ENCODE data around the gene NBDY. TPM values are rescaled to one million over a fixed set of nuclear protein-coding genes. Genes with fewer than 3 reads are reported as not detected.

Gene NBDY
- total and polyA plus RNA-seq, 5 donors = 19.3 to 36.8 (median 32.9) TPM

DNA sequence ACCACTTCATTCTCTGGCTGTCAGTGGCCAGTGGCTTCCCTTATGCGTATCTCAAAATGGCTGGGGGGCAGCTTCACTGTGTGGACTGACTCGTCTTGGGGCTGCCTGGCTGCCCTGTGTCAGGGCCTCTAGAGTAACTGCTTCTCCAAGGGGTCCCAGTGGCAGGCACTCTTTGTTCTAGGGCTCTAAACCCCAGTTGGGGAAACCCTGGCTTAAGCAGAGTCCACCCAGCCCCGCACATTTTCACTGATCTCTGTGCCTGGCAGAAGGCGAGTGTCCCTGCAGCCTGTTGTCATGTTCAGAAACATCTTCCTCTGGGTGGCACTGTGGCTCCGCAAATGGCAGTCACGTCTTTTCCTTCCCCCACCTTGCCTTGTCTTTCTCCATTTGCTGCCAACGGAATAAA is 59.7 kb downstream of the NBDY start:
- Histone ChIP-seq H3K27me3 (ENCODE audit: control insufficient read depth, insufficient read depth) (no peaks in the 10 kb centered on the region), H3K4me3 (ENCODE audit: low read length) (no peak overlapping the region), H3K27ac (ENCODE audit: low read length) (no peak overlapping the region), H3K4me1 (ENCODE audit: control insufficient read depth, insufficient read depth, low read length) (peaks cover 4% of the 10 kb centered on the region), H3K9me3 (ENCODE audit: control insufficient read depth, low read length) (no peaks in the 10 kb centered on the region)
- intact Hi-C loops (cut with DNase I) = no loop called here
- DNase-seq = peak in 1 of 3 donors; percentile 76
- 31% methylated on average over 7 of the region's 7 CpGs for WGBS
- peak in 1 of 2 donors; percentile 86 for ATAC-seq

GRCh38 chrX:56789518-56790070 is 60.6 kb downstream of the NBDY start:
- no peaks in the 10 kb centered on the region for H3K27me3 ChIP-seq (ENCODE audit: control insufficient read depth, insufficient read depth)
- peaks cover 4% of the 10 kb centered on the region for H3K4me1 ChIP-seq (ENCODE audit: control insufficient read depth, insufficient read depth, low read length)
- DNase-seq (no peak), ATAC-seq (no peak)
- no peak overlapping the region for H3K27ac ChIP-seq (ENCODE audit: low read length)
- H3K4me3 ChIP-seq (ENCODE audit: low read length) = no peak overlapping the region
- no peaks in the 10 kb centered on the region for H3K9me3 ChIP-seq (ENCODE audit: control insufficient read depth, low read length)
- intact Hi-C loops (cut with DNase I) = no loop called here
- WGBS = 84% methylated on average over 7 of the region's 7 CpGs

- Histone ChIP-seq H3K4me1 (ENCODE audit: control insufficient read depth, insufficient read depth, low read length) (peaks cover 4% of the 10 kb centered on the region), H3K4me3 (ENCODE audit: low read length) (no peak overlapping the region), H3K27ac (ENCODE audit: low read length) (no peak overlapping the region), H3K9me3 (ENCODE audit: control insufficient read depth, low read length) (no peaks in the 10 kb centered on the region), H3K27me3 (ENCODE audit: control insufficient read depth, insufficient read depth) (no peaks in the 10 kb centered on the region)
- intact Hi-C loops (cut with DNase I) = no loop called here
- ATAC-seq (no peak), DNase-seq (no peak)
- 92% methylated on average over 7 of the region's 7 CpGs for WGBS
Observed at GRCh38 chrX:56790778-56791177, 61.7 kb downstream of the NBDY start.

DNA sequence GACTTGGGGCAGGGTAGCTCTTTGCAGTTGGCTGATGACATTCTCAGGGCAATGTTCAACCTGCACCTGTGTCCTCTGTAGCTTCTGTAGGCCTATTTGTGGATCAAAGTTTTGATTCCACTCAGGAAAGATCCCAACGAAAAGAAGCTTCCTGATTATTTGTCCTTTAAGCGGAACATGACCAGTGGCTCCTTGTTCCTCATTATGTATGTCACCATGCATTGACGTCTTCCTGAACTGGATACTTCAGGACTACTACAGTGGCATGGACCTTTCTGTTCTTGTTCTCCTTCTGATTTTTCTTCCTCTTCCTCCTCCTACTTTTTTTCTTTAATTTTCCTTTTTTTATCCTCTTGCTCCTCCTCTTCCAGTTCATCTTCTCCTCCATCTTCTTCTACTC is 62.4 kb downstream of the NBDY start:
- Histone ChIP-seq H3K27me3 (ENCODE audit: control insufficient read depth, insufficient read depth) (no peaks in the 10 kb centered on the region), H3K4me3 (ENCODE audit: low read length) (no peak overlapping the region), H3K27ac (ENCODE audit: low read length) (no peak overlapping the region), H3K4me1 (ENCODE audit: control insufficient read depth, insufficient read depth, low read length) (peaks cover 4% of the 10 kb centered on the region), H3K9me3 (ENCODE audit: control insufficient read depth, low read length) (no peaks in the 10 kb centered on the region)
- ATAC-seq (no peak), DNase-seq (no peak)
- intact Hi-C loops (cut with DNase I) = no loop called here
- 77% methylated on average over 3 of the region's 3 CpGs for WGBS

DNA sequence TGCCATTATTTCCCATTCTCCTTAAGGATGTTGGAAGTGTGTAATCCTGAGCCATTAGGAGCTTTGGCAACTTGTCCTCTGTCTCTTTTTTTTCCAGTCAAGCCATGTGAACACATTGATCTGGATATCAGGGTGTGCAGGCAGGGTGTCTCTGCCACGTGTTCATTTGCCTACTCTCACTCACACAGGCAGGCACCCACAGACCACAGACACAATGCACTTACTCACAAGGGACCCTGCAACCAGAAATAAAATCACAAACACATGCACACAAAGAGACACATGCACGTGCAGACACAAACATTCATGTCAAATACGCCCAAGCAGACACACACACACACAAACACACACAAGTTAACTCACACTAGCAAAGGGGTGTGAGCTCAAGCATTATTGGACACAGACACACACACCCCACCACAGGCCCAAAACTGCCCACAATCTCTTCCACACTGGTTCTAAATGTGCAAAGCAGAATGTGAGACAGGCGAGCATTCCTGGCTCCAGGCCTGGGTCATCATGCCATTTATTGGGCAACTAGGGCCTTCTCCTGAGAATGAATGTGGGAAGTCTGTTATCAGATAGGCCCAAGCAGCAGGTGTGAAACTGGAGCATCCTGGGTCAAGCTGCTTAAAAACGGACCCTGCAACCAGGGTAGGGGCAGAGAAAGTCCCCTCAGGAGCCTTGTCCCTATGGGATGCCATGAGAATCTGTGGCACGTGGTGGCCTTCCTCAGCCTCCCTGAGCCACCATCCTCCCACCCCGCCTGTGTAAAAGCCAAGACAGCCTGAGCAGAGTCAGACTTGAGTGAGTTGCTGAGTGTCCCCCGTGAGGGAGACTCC is 63.4 kb downstream of the NBDY start:
- Histone ChIP-seq H3K9me3 (ENCODE audit: control insufficient read depth, low read length) (no peaks in the 10 kb centered on the region), H3K4me3 (ENCODE audit: low read length) (no peak overlapping the region), H3K4me1 (ENCODE audit: control insufficient read depth, insufficient read depth, low read length) (peaks cover 4% of the 10 kb centered on the region), H3K27me3 (ENCODE audit: control insufficient read depth, insufficient read depth) (no peaks in the 10 kb centered on the region), H3K27ac (ENCODE audit: low read length) (no peak overlapping the region)
- ATAC-seq = no peak
- WGBS = 79% methylated on average over 8 of the region's 8 CpGs
- no peak for DNase-seq
- intact Hi-C loops (cut with DNase I) = no loop called here

GRCh38 chrX:56793112-56793430 is 64.0 kb downstream of the NBDY start:
- no peak for ATAC-seq
- no peak for DNase-seq

GRCh38 chrX:56793521-56794320 is 64.7 kb downstream of the NBDY start:
- H3K4me3 ChIP-seq (ENCODE audit: low read length) = no peak overlapping the region
- no peaks in the 10 kb centered on the region for H3K9me3 ChIP-seq (ENCODE audit: control insufficient read depth, low read length)
- H3K27ac ChIP-seq (ENCODE audit: low read length) = no peak overlapping the region
- peak in 1 of 2 donors; percentile 23 for ATAC-seq
- peak in 1 of 3 donors; percentile 30 for DNase-seq
- H3K27me3 ChIP-seq (ENCODE audit: control insufficient read depth, insufficient read depth) = no peaks in the 10 kb centered on the region
- intact Hi-C loops (cut with DNase I) = no loop called here
- peaks cover 11% of the 10 kb centered on the region for H3K4me1 ChIP-seq (ENCODE audit: control insufficient read depth, insufficient read depth, low read length)
- WGBS = 90% methylated on average over 15 of the region's 15 CpGs

More at GRCh38 chrX:56793112-56793430, 64.0 kb downstream of the NBDY start:
- Histone ChIP-seq H3K9me3 (ENCODE audit: control insufficient read depth, low read length) (no peaks in the 10 kb centered on the region), H3K27ac (ENCODE audit: low read length) (no peak overlapping the region), H3K27me3 (ENCODE audit: control insufficient read depth, insufficient read depth) (no peaks in the 10 kb centered on the region), H3K4me3 (ENCODE audit: low read length) (no peak overlapping the region), H3K4me1 (ENCODE audit: control insufficient read depth, insufficient read depth, low read length) (peaks cover 8% of the 10 kb centered on the region)
- intact Hi-C loops (cut with DNase I) = no loop called here
- 100% methylated on average over 1 of the region's 1 CpG for WGBS

- ATAC-seq = no peak
- H3K27me3 ChIP-seq (ENCODE audit: control insufficient read depth, insufficient read depth) = no peaks in the 10 kb centered on the region
- H3K4me1 ChIP-seq (ENCODE audit: control insufficient read depth, insufficient read depth, low read length) = peaks cover 8% of the 10 kb centered on the region
- no peaks in the 10 kb centered on the region for H3K9me3 ChIP-seq (ENCODE audit: control insufficient read depth, low read length)
- 77% methylated on average over 12 of the region's 12 CpGs for WGBS
- intact Hi-C loops (cut with DNase I) = no loop called here
- H3K4me3 ChIP-seq (ENCODE audit: low read length) = no peak overlapping the region
- no peak for DNase-seq
- H3K27ac ChIP-seq (ENCODE audit: low read length) = no peak overlapping the region
Observed at GRCh38 chrX:56794404-56795230, 65.6 kb downstream of the NBDY start.

DNA sequence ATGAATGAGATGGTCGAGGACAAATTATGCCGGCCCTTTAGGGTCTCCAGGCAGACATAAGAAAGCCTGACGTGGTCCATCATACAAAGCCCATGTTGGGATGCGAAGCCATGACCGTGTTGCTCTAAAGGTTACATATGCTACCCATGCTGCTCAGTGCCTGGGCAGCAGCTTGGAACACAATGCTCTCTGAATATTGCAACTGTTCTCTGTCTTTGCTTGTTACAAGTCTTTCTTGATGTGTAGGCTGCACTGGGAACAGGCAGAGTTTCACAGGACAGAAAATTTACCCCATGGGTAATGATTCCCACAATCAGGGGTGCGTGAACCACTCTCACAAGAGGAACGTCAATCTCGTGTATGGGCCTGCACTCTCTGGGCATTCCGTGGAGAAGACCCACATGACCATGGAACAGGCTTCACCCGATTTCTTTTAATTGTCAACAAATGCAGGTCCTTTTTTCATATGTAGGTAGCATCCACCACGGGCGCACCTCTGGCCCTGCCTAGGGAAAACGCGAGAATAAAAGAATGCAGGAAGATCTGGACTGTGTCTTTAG is 66.3 kb downstream of the NBDY start:
- H3K9me3 ChIP-seq (ENCODE audit: control insufficient read depth, low read length) = no peaks in the 10 kb centered on the region
- DNase-seq (no peak), ATAC-seq (no peak)
- peaks cover 8% of the 10 kb centered on the region for H3K4me1 ChIP-seq (ENCODE audit: control insufficient read depth, insufficient read depth, low read length)
- H3K4me3 ChIP-seq (ENCODE audit: low read length) = no peak overlapping the region
- no peak overlapping the region for H3K27ac ChIP-seq (ENCODE audit: low read length)
- 93% methylated on average over 14 of the region's 14 CpGs for WGBS
- H3K27me3 ChIP-seq (ENCODE audit: control insufficient read depth, insufficient read depth) = no peaks in the 10 kb centered on the region
- intact Hi-C loops (cut with DNase I) = no loop called here

GRCh38 chrX:56796641-56797395 is 67.8 kb downstream of the NBDY start:
- H3K4me3 ChIP-seq (ENCODE audit: low read length) = no peak overlapping the region
- ATAC-seq (no peak), DNase-seq (no peak)
- peaks cover 8% of the 10 kb centered on the region for H3K4me1 ChIP-seq (ENCODE audit: control insufficient read depth, insufficient read depth, low read length)
- no peaks in the 10 kb centered on the region for H3K27me3 ChIP-seq (ENCODE audit: control insufficient read depth, insufficient read depth)
- intact Hi-C loops (cut with DNase I) = no loop called here
- 83% methylated on average over 4 of the region's 4 CpGs for WGBS
- no peaks in the 10 kb centered on the region for H3K9me3 ChIP-seq (ENCODE audit: control insufficient read depth, low read length)
- H3K27ac ChIP-seq (ENCODE audit: low read length) = no peak overlapping the region
